H9 (cell line): Measurements from ENCODE around the gene TAF4. TPM values are rescaled to one million over a fixed set of nuclear protein-coding genes. Genes with fewer than 3 reads are reported as not detected.

Experiments used
- DNase-seq: peaks from one replicate; pipeline ENCODE4 v3.0.0-alpha.2; 2017
- H2AFZ ChIP-seq: one replicate; pipeline ENCODE4 v1.6.1; 2013; ENCODE audit warnings: mild to moderate bottlenecking, low read length, control low read depth, moderate library complexity
- H2AK5ac ChIP-seq: 2 replicates; pipeline ENCODE4 v1.6.1; 2013; ENCODE audit warnings: low read length, control low read depth, mixed read lengths; ENCODE audit not compliant: insufficient read length
- H2BK120ac ChIP-seq: one replicate; pipeline ENCODE4 v1.6.1; 2013; ENCODE audit warnings: low read depth, mild to moderate bottlenecking, low read length, control low read depth, inconsistent platforms; ENCODE audit not compliant: poor library complexity, severe bottlenecking
- H2BK12ac ChIP-seq: 2 replicates; pipeline ENCODE4 v1.6.1; 2013; ENCODE audit warnings: low read length, control low read depth, mixed read lengths, low read depth; ENCODE audit not compliant: insufficient read length
- H2BK15ac ChIP-seq: 2 replicates; pipeline ENCODE4 v1.6.1; 2013; ENCODE audit warnings: low read depth, low read length, control low read depth
- H2BK20ac ChIP-seq: one replicate; pipeline ENCODE4 v1.6.1; 2013; ENCODE audit warnings: low read depth, mild to moderate bottlenecking, low read length, control low read depth, inconsistent platforms; ENCODE audit not compliant: poor library complexity, severe bottlenecking
- H2BK5ac ChIP-seq: 2 replicates; pipeline ENCODE4 v1.6.1; 2013; ENCODE audit warnings: low read length, control low read depth, mixed read lengths; ENCODE audit not compliant: insufficient read length
- H3K14ac ChIP-seq: 2 replicates; pipeline ENCODE4 v1.6.1; 2013; ENCODE audit warnings: low read length, control low read depth; ENCODE audit not compliant: insufficient read depth
- H3K18ac ChIP-seq: 2 replicates; pipeline ENCODE4 v1.6.1; 2013; ENCODE audit warnings: low read depth, mild to moderate bottlenecking, mixed read lengths, low read length, control low read depth; ENCODE audit not compliant: insufficient read length
- H3K23ac ChIP-seq: 2 replicates; pipeline ENCODE4 v1.6.1; 2013; ENCODE audit warnings: low read length, control low read depth, mixed read lengths, low read depth; ENCODE audit not compliant: insufficient read length
- H3K23me2 ChIP-seq: 2 replicates; pipeline ENCODE4 v1.6.1; 2013; ENCODE audit warnings: low read depth, mild to moderate bottlenecking, mixed read lengths, low read length, control low read depth; ENCODE audit not compliant: insufficient read length, poor library complexity, severe bottlenecking
- H3K27ac ChIP-seq: 2 replicates; pipeline ENCODE4 v1.5.1; 2013; ENCODE audit warnings: low read length, control low read depth, mixed read lengths, low read depth; ENCODE audit not compliant: insufficient read length
- H3K27me3 ChIP-seq: 2 replicates; pipeline ENCODE4 v1.6.1; 2013; ENCODE audit warnings: low read length, control low read depth, inconsistent platforms; ENCODE audit not compliant: insufficient read depth
- H3K4ac ChIP-seq: 2 replicates; pipeline ENCODE4 v1.6.1; 2013; ENCODE audit warnings: low read depth, mild to moderate bottlenecking, control low read depth, inconsistent platforms, low read length, moderate library complexity
- H3K4me1 ChIP-seq: 2 replicates; pipeline ENCODE4 v1.6.1; 2013; ENCODE audit warnings: low read length, control low read depth, inconsistent platforms; ENCODE audit not compliant: insufficient read depth
- H3K4me2 ChIP-seq: 2 replicates; pipeline ENCODE4 v1.6.1; 2013; ENCODE audit warnings: low read length, control low read depth, mixed read lengths; ENCODE audit not compliant: insufficient read length, insufficient read depth
- H3K56ac ChIP-seq: 2 replicates; pipeline ENCODE4 v1.6.1; 2013; ENCODE audit warnings: low read depth, mild to moderate bottlenecking, mixed read lengths, low read length, control low read depth; ENCODE audit not compliant: insufficient read length
- H3K79me1 ChIP-seq: 2 replicates; pipeline ENCODE4 v1.6.1; 2013; ENCODE audit warnings: low read depth, mild to moderate bottlenecking, moderate library complexity, low read length, control low read depth, inconsistent platforms; ENCODE audit not compliant: insufficient read depth, poor library complexity, severe bottlenecking
- H3K79me2 ChIP-seq: 2 replicates; pipeline ENCODE4 v1.6.1; 2013; ENCODE audit warnings: low read length, control low read depth, inconsistent platforms; ENCODE audit not compliant: insufficient read depth
- H3K9ac ChIP-seq: 2 replicates; pipeline ENCODE4 v1.6.1; 2013; ENCODE audit warnings: low read length, control low read depth, mixed read lengths; ENCODE audit not compliant: insufficient read length; ENCODE audit errors: extremely low read depth
- H3K9me3 ChIP-seq: one replicate; pipeline ENCODE4 v1.6.1; 2013; ENCODE audit warnings: low read depth, low read length, inconsistent platforms; ENCODE audit not compliant: control insufficient read depth
- H3T11ph ChIP-seq: one replicate; pipeline ENCODE4 v1.6.1; 2013; ENCODE audit warnings: mild to moderate bottlenecking, low read length, control low read depth, inconsistent platforms
- H4K20me1 ChIP-seq: one replicate; pipeline ENCODE4 v1.6.1; 2013; ENCODE audit not compliant: control insufficient read depth, insufficient read length, insufficient read depth
- H4K5ac ChIP-seq: 2 replicates; pipeline ENCODE4 v1.6.1; 2013; ENCODE audit warnings: low read depth, mild to moderate bottlenecking, mixed read lengths, low read length, control low read depth; ENCODE audit not compliant: insufficient read length
- H4K8ac ChIP-seq: replicated peaks from 2 replicates; pipeline ENCODE4 v1.6.1; 2013; ENCODE audit warnings: low read length, control low read depth, mixed read lengths, low read depth; ENCODE audit not compliant: insufficient read length
- H4K91ac ChIP-seq: 2 replicates; pipeline ENCODE4 v1.6.1; 2013; ENCODE audit warnings: low read depth, mild to moderate bottlenecking, moderate library complexity, mixed read lengths, low read length, control low read depth; ENCODE audit not compliant: insufficient read length
- H3K27ac Mint-ChIP-seq, 3 experiments: 2 replicates in 2 of 3; 3 replicates in 1 of 3; pipeline ENCODE4 v1.8.0; 2020 to 2021; ENCODE audit warnings: mixed read lengths in 3 of 3, mild to moderate bottlenecking in 1 of 3, moderate library complexity in 1 of 3
- H3K27me3 Mint-ChIP-seq: 2 replicates; pipeline ENCODE4 v1.8.0; 2021; ENCODE audit warnings: low read depth, mild to moderate bottlenecking, moderate library complexity, mixed read lengths
- H3K36me3 Mint-ChIP-seq, 3 experiments: 2 replicates in 2 of 3; 3 replicates in 1 of 3; pipeline ENCODE4 v1.8.0; 2020 to 2021; ENCODE audit warnings: low read depth in 3 of 3, mixed read lengths in 3 of 3; ENCODE audit not compliant: insufficient read depth in 1 of 3
- H3K4me1 Mint-ChIP-seq, 2 experiments: 2 replicates each; pipeline ENCODE4 v1.8.0; 2020; ENCODE audit warnings: mixed read lengths in 2 of 2
- H3K4me3 Mint-ChIP-seq, 2 experiments: 2 replicates in 1 of 2; 3 replicates in 1 of 2; pipeline ENCODE4 v1.8.0; 2020 to 2021; ENCODE audit warnings: mild to moderate bottlenecking in 2 of 2, mixed read lengths in 2 of 2, moderate library complexity in 1 of 2
- H3K9me3 Mint-ChIP-seq, 2 experiments: 2 replicates in 1 of 2; 3 replicates in 1 of 2; pipeline ENCODE4 v1.8.0; 2020; ENCODE audit warnings: mild to moderate bottlenecking in 2 of 2, mixed read lengths in 2 of 2, moderate library complexity in 1 of 2
- WGBS: extraction: QIAGEN DNeasy Blood & Tissue Kit; methylation state at CpG from one replicate; pipeline ENCODE4 v1.1.7; 2013; ENCODE audit warnings: missing lambda C conversion rate, low lambda C conversion rate, mixed read lengths; ENCODE audit not compliant: insufficient read length; ENCODE audit errors: extremely low coverage; 5-methylcytosine and 5-hydroxymethylcytosine counted together
- total RNA-seq: library from RNA; stranded (reverse); gene quantifications from 2 replicates; pipeline ENCODE4 v1.2.1, GENCODE V29; 2021
- TF ChIP-seq, protein P1 (sequence below): fragments of 200-600 bp; sonication (generic); conservative IDR thresholded peaks from 3 replicates; pipeline ENCODE4 v1.8.0; 2021; ENCODE audit warnings: antibody characterized with exemption, mild to moderate bottlenecking

The TAF4 gene
- total RNA-seq, 1 experiment from 2014 or later, result 30.8 TPM

DNA sequence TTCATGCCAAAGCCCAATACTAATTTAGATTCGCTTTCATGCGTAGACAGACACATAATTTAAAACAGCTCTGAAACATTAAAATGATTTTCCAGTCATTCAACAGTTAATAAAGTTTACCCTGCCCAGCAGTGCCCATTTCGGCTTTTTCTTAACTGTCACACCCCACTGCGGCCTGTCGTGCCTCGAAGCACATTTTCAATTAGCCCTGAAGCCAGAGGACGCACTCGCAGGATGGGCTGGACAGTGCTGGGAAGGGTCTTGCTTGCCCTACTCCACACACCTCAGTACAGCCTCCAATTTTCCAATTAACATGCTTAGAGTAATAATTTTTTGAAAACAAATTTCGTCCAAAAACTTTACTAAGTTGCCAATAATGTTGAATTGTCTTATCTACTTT is 35.3 kb downstream of the TAF4 start:
- Histone ChIP-seq H3K27ac (no peak overlapping the region), H2BK120ac (no peak overlapping the region), H2BK12ac (no peak overlapping the region)

More for the DNA sequence above, 35.3 kb downstream of the TAF4 start:
- TF ChIP-seq, protein P1, sequence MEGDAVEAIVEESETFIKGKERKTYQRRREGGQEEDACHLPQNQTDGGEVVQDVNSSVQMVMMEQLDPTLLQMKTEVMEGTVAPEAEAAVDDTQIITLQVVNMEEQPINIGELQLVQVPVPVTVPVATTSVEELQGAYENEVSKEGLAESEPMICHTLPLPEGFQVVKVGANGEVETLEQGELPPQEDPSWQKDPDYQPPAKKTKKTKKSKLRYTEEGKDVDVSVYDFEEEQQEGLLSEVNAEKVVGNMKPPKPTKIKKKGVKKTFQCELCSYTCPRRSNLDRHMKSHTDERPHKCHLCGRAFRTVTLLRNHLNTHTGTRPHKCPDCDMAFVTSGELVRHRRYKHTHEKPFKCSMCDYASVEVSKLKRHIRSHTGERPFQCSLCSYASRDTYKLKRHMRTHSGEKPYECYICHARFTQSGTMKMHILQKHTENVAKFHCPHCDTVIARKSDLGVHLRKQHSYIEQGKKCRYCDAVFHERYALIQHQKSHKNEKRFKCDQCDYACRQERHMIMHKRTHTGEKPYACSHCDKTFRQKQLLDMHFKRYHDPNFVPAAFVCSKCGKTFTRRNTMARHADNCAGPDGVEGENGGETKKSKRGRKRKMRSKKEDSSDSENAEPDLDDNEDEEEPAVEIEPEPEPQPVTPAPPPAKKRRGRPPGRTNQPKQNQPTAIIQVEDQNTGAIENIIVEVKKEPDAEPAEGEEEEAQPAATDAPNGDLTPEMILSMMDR, result no peak
- Histone ChIP-seq H2AK5ac (no peak overlapping the region), H3K27me3 (no peaks in the 10 kb centered on the region), H3K14ac (no peak overlapping the region), H2BK20ac (no peak overlapping the region), H3K4ac (no peak overlapping the region), H3K23ac (no peak overlapping the region), H2AFZ (no peak overlapping the region), H3K23me2 (no peaks in the 10 kb centered on the region), H3K4me2 (no peak overlapping the region), H3K18ac (no peak overlapping the region), H4K8ac (no peak overlapping the region), H4K20me1 (no peaks in the 10 kb centered on the region), H2BK15ac (no peak overlapping the region), H3K4me1 (0 out of 2 replicates have a peak, but pooled peaks cover 3% of the 10 kb centered on the region), H3K79me1 (no peaks in the 10 kb centered on the region), H3K9me3 (no peaks in the 10 kb centered on the region), H2BK5ac (no peak overlapping the region), H3T11ph (no peak overlapping the region), H3K9ac (no peak overlapping the region), H4K5ac (no peak overlapping the region), H3K79me2 (peaks cover 42% of the 10 kb centered on the region; the same call in 1 of the 2 replicates), H3K56ac (no peak overlapping the region), H4K91ac (no peak overlapping the region)
- Mint-ChIP-seq H3K27ac (peak overlapping the region; percentile 19 to 91 (median 46); a peak in 1 of 7 replicates), H3K36me3 (peaks cover 0 to 4% (median 0%) of the 10 kb centered on the region in 3 experiments; a peak in 2 of 7 replicates), H3K27me3 (no peaks in the 10 kb centered on the region; the same call in 1 of the 2 replicates), H3K4me1 (peaks cover 58 to 60% of the 10 kb centered on the region in 2 experiments), H3K9me3 (no peaks in the 10 kb centered on the region), H3K4me3 (no peak overlapping the region)
- no peak for DNase-seq
- no CpG with 5 or more reads among the region's 9 CpGs for WGBS
